ENCODE measurements around the gene CTNNA3. TPM values are rescaled to one million over a fixed set of nuclear protein-coding genes. Genes with fewer than 3 reads are reported as not detected.

Gene CTNNA3
- total RNA-seq, 1 donor from 2014 or later: 0.30 TPM

DNA sequence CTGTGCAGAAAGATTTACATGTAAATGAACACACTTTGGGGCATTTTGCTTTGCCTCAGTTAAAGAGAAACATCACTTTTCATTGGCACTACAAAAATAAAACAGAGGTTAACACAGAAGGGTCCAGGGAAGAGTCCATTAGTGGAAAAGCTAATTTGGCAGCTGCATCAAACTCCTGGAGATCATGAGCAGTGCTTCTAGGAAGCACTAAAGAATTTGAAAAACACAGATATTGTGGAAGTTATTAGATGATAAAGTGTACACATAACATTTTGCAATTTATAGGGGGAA is 608.9 kb downstream of the CTNNA3 start:
- Mint-ChIP-seq H3K27me3 (ENCODE audit: unreplicated experiment) (peaks cover 12% of the 10 kb centered on the region), H3K9me3 (ENCODE audit: unreplicated experiment) (no peaks in the 10 kb centered on the region), H3K36me3 (ENCODE audit: unreplicated experiment) (no peaks in the 10 kb centered on the region), H3K27ac (ENCODE audit: unreplicated experiment) (no peak overlapping the region), H3K4me1 (ENCODE audit: unreplicated experiment) (no peaks in the 10 kb centered on the region), H3K4me3 (ENCODE audit: unreplicated experiment) (no peak overlapping the region)
- no peak for DNase-seq (ENCODE audit: extremely low spot score, unreplicated experiment)
- TF ChIP-seq, protein P1, sequence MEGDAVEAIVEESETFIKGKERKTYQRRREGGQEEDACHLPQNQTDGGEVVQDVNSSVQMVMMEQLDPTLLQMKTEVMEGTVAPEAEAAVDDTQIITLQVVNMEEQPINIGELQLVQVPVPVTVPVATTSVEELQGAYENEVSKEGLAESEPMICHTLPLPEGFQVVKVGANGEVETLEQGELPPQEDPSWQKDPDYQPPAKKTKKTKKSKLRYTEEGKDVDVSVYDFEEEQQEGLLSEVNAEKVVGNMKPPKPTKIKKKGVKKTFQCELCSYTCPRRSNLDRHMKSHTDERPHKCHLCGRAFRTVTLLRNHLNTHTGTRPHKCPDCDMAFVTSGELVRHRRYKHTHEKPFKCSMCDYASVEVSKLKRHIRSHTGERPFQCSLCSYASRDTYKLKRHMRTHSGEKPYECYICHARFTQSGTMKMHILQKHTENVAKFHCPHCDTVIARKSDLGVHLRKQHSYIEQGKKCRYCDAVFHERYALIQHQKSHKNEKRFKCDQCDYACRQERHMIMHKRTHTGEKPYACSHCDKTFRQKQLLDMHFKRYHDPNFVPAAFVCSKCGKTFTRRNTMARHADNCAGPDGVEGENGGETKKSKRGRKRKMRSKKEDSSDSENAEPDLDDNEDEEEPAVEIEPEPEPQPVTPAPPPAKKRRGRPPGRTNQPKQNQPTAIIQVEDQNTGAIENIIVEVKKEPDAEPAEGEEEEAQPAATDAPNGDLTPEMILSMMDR (IDR thresholded peaks at IDR 0.05): no peak

DNA sequence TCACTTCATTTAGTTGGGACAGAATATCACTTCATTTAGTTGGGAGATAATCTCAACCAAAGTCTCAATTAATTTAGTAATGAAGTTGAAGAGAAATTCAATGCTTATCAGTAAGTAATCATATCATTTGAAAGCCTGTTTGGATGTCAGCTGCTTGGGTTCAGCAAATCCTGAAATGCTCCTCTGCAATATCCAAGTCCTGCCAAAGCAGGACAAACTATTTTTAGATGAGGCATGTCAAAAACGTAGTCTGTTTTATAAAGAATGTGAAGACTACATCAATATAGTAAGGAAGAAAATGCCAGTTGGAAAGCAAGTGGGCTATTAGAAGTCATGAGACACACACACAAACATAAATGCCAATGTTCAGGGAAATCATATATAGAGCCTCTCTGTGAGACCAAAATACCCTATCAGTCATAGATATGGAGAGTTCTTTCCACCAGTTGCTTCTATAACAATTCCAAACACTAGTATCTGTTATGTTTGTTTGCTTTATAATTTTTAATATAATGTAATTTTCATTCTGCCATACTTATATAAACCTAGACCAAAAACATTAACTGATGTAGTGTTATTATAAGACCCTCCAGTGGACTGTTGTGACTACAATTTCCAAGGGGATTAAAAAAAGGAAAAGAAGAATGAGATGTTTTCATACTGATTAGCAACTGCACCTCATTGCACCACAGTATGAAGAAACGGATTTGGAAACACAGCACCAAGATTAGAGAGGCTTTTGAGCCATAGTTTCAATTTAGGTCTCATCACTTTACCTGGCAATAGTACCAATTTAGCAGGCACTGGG is 609.5 kb downstream of the CTNNA3 start:
- DNase-seq (ENCODE audit: extremely low spot score, unreplicated experiment): no peak
- no peak overlapping the region for H3K4me3 Mint-ChIP-seq (ENCODE audit: unreplicated experiment)
- TF ChIP-seq, protein P1 (IDR thresholded peaks at IDR 0.05): no peak
- H3K9me3 Mint-ChIP-seq (ENCODE audit: unreplicated experiment): no peaks in the 10 kb centered on the region
- no peaks in the 10 kb centered on the region for H3K4me1 Mint-ChIP-seq (ENCODE audit: unreplicated experiment)
- no peaks in the 10 kb centered on the region for H3K36me3 Mint-ChIP-seq (ENCODE audit: unreplicated experiment)
- H3K27ac Mint-ChIP-seq (ENCODE audit: unreplicated experiment): no peak overlapping the region
- peaks cover 11% of the 10 kb centered on the region for H3K27me3 Mint-ChIP-seq (ENCODE audit: unreplicated experiment)

DNA sequence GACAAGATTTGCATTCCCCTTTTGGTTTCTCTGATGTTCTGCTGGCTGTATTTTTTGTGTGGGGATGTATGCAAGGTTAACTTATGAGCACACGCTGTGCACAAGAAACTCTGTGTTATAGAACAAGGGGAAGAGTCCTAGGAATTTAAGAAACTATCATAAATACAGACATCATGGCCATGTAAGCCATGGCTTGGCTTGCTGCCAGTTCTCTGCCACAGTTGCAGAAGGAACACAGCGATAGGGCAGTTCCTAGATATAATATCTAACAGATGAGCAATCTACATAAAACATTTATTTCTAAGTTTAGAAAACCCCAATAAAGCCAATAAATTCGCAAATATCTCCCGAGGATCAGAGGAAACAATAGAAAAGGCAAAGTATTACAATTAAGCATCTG is 616.9 kb downstream of the CTNNA3 start:
- TF ChIP-seq, protein P1 (IDR thresholded peaks at IDR 0.05): no peak
- Mint-ChIP-seq H3K36me3 (ENCODE audit: unreplicated experiment) (no peaks in the 10 kb centered on the region), H3K27me3 (ENCODE audit: unreplicated experiment) (peaks cover 17% of the 10 kb centered on the region), H3K4me1 (ENCODE audit: unreplicated experiment) (no peaks in the 10 kb centered on the region), H3K4me3 (ENCODE audit: unreplicated experiment) (no peak overlapping the region), H3K27ac (ENCODE audit: unreplicated experiment) (no peak overlapping the region), H3K9me3 (ENCODE audit: unreplicated experiment) (no peaks in the 10 kb centered on the region)
- no peak for DNase-seq (ENCODE audit: extremely low spot score, unreplicated experiment)

DNA sequence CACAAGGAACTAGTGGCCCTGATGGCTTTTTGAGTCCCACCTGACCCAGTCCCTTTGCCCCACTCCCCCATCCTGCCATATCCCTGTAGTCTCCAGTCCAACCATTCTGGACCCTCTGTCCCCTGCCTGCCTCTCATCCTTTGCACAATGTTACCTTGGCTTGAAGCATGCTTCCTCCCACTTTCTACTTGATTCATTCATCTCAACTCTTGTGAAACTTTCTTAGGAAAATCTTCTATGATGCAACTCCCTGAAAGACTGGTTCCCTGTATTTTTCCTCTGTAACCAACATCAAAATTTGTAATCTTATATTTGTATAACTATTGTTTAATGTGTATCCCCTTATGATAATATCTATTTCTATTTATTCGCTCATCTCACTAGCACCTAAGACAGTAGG is 618.6 kb downstream of the CTNNA3 start:
- TF ChIP-seq, protein P1 (IDR thresholded peaks at IDR 0.05): no peak
- no peaks in the 10 kb centered on the region for H3K36me3 Mint-ChIP-seq (ENCODE audit: unreplicated experiment)
- no peak overlapping the region for H3K27ac Mint-ChIP-seq (ENCODE audit: unreplicated experiment)
- no peaks in the 10 kb centered on the region for H3K9me3 Mint-ChIP-seq (ENCODE audit: unreplicated experiment)
- peaks cover 22% of the 10 kb centered on the region for H3K27me3 Mint-ChIP-seq (ENCODE audit: unreplicated experiment)
- H3K4me3 Mint-ChIP-seq (ENCODE audit: unreplicated experiment): no peak overlapping the region
- no peak for DNase-seq (ENCODE audit: extremely low spot score, unreplicated experiment)
- no peaks in the 10 kb centered on the region for H3K4me1 Mint-ChIP-seq (ENCODE audit: unreplicated experiment)

DNA sequence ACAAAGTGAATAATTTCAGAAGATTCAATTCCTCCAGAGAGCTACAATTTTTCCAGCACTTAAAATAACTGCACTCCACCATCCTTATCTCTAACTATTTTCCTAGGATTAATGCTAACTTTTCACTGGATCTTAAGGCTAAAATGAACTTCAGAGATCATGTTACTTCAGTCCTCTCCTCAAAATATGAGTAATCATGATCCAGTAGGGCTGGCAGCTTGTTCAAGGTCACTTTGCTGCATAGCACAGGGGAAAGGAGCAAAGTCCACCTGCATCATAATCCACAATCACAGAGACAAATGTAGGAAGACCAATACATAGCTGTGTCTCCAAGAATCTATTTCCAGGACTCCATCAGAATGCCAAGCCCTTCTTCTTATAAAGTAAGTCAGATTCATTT is 619.9 kb downstream of the CTNNA3 start:
- Mint-ChIP-seq H3K9me3 (ENCODE audit: unreplicated experiment) (no peaks in the 10 kb centered on the region), H3K4me3 (ENCODE audit: unreplicated experiment) (no peak overlapping the region), H3K4me1 (ENCODE audit: unreplicated experiment) (no peaks in the 10 kb centered on the region), H3K27me3 (ENCODE audit: unreplicated experiment) (peaks cover 24% of the 10 kb centered on the region), H3K27ac (ENCODE audit: unreplicated experiment) (no peak overlapping the region), H3K36me3 (ENCODE audit: unreplicated experiment) (no peaks in the 10 kb centered on the region)
- no peak for DNase-seq (ENCODE audit: extremely low spot score, unreplicated experiment)
- TF ChIP-seq, protein P1 (IDR thresholded peaks at IDR 0.05): no peak
